Activated CD4-positive, CD25-positive, alpha-beta regulatory T cell treated with anti-CD3 and anti-CD28 coated beads, Interleukin-2, amount 50 U/mL, for 24 hours (primary cell): ENCODE measurements around the gene BSG.
"Not testable (repeated sequence)": the region's sequence is repeated elsewhere in the genome, so short reads cannot be mapped to it uniquely, and the experiment has no call there.

Experiments used
- ATAC-seq, 2 donors: fragments of 150-1000 bp; cut with Tn5 transposase; one replicate each; pipeline ENCODE4 v1.10.0; 2021; ENCODE audit warnings: mild to moderate bottlenecking in 1 of 2, moderate library complexity in 1 of 2

Gene BSG

GRCh38 chr19:588741-589692 is 16.6 kb downstream of the BSG start:
- ATAC-seq = no peak

GRCh38 chr19:589693-590395 is 17.4 kb downstream of the BSG start, which contains the start of gene HCN2:
Gene HCN2 (plus strand): TSS chr19:589881. CDS start chr19:589946, 65 bp downstream.
- no peak for ATAC-seq

- ATAC-seq = peak; percentile 17 to 44
Observed at GRCh38 chr19:590396-590745, 18.0 kb downstream of the BSG start.

- ATAC-seq = no peak
Observed at GRCh38 chr19:590750-591098, 18.3 kb downstream of the BSG start.

- no peak for ATAC-seq
Observed at GRCh38 chr19:591099-591958, 18.9 kb downstream of the BSG start.

GRCh38 chr19:592101-592500 is 19.7 kb downstream of the BSG start:
- no peak for ATAC-seq

- no peak for ATAC-seq
Observed at GRCh38 chr19:593055-593454, 20.7 kb downstream of the BSG start.

GRCh38 chr19:593505-593904 is 21.1 kb downstream of the BSG start:
- ATAC-seq = no peak

- ATAC-seq = no peak
Observed at GRCh38 chr19:594265-594870, 22.0 kb downstream of the BSG start.

- ATAC-seq = no peak
Observed at GRCh38 chr19:595326-596262, 23.2 kb downstream of the BSG start.

GRCh38 chr19:596263-596655 is 23.9 kb downstream of the BSG start:
- ATAC-seq = no peak

- no peak for ATAC-seq
Observed at GRCh38 chr19:597406-598315, 25.3 kb downstream of the BSG start.

GRCh38 chr19:601310-601709 is 28.9 kb downstream of the BSG start:
- no peak for ATAC-seq

- ATAC-seq = no peak
Observed at GRCh38 chr19:601790-602189, 29.4 kb downstream of the BSG start.

GRCh38 chr19:602391-603301 is 30.2 kb downstream of the BSG start:
- ATAC-seq = no peak

- ATAC-seq = not testable (repeated sequence)
Observed at GRCh38 chr19:603302-603639, 30.9 kb downstream of the BSG start.

GRCh38 chr19:603779-604178 is 31.4 kb downstream of the BSG start:
- not testable (repeated sequence) for ATAC-seq

- ATAC-seq = peak; percentile 41 to 46
Observed at GRCh38 chr19:604355-604754, 32.0 kb downstream of the BSG start.
